WTC11 (cell line): ENCODE measurements around the gene HILPDA. TPM values are rescaled to one million over a fixed set of nuclear protein-coding genes. Genes with fewer than 3 reads are reported as not detected.

Source experiments
- ATAC-seq: fragments of 200-7000 bp; cut with Tn5 transposase; 2 replicates; pipeline ENCODE4 v1.10.0; 2021; ENCODE audit warnings: mild to moderate bottlenecking, moderate library complexity
- CTCF ChIA-PET: fragments of 300-600 bp; sonication (Branson Sonifier 250); formaldehyde crosslinking; loops from one replicate; lab custom pipeline; 2021; ENCODE audit warnings: antibody characterized with exemption; lab: Charles Lee
- POLR2A ChIA-PET: fragments of 350-600 bp; sonication (Branson Sonifier 250); formaldehyde crosslinking; loops from one replicate; lab custom pipeline; 2021; ENCODE audit warnings: antibody characterized with exemption; lab: Charles Lee
- DNase-seq: peaks from one replicate; pipeline ENCODE4 v3.0.0; 2021; ENCODE audit warnings: low spot score
- H3K27ac Mint-ChIP-seq: 2 replicates; pipeline ENCODE4 v1.8.0; 2021; ENCODE audit warnings: mixed read lengths
- H3K27me3 Mint-ChIP-seq: 2 replicates; pipeline ENCODE4 v1.8.0; 2021; ENCODE audit warnings: low read depth, mild to moderate bottlenecking, moderate library complexity, mixed read lengths
- H3K36me3 Mint-ChIP-seq: 2 replicates; pipeline ENCODE4 v1.8.0; 2021; ENCODE audit warnings: mixed read lengths
- H3K4me1 Mint-ChIP-seq: 2 replicates; pipeline ENCODE4 v1.8.0; 2022; ENCODE audit warnings: mixed read lengths
- H3K4me3 Mint-ChIP-seq: 2 replicates; pipeline ENCODE4 v1.8.0; 2021; ENCODE audit warnings: mild to moderate bottlenecking, moderate library complexity, mixed read lengths
- H3K9me3 Mint-ChIP-seq: 2 replicates; pipeline ENCODE4 v1.8.0; 2021; ENCODE audit warnings: mixed read lengths
- AFF4 ChIP-seq: sonication (generic); formaldehyde crosslinking; IDR thresholded peaks from 2 replicates; pipeline ENCODE4 v1.8.1; 2023; ENCODE audit warnings: mild to moderate bottlenecking, missing genetic modification reagents, borderline replicate concordance
- ARID4B ChIP-seq: sonication (generic); formaldehyde crosslinking; IDR thresholded peaks from 2 replicates; pipeline ENCODE4 v1.8.0; 2023; ENCODE audit warnings: missing genetic modification reagents, mild to moderate bottlenecking, borderline replicate concordance
- CREB1 ChIP-seq: sonication (generic); formaldehyde crosslinking; IDR thresholded peaks from 2 replicates; pipeline ENCODE4 v1.8.0; 2023; ENCODE audit warnings: mild to moderate bottlenecking, missing genetic modification reagents
- FOXJ3 ChIP-seq: sonication (generic); formaldehyde crosslinking; IDR thresholded peaks from 2 replicates; pipeline ENCODE4 v1.9.0; 2021; ENCODE audit warnings: missing genetic modification reagents, mild to moderate bottlenecking, borderline replicate concordance
- IRF2 ChIP-seq: sonication (generic); formaldehyde crosslinking; IDR thresholded peaks from 2 replicates; pipeline ENCODE4 v1.8.0; 2022; ENCODE audit warnings: low read depth, missing genetic modification reagents, borderline replicate concordance
- MXD4 ChIP-seq: fragments of 250-450 bp; sonication (Bioruptor Pico); IDR thresholded peaks from 2 replicates; pipeline ENCODE4 v1.8.0; 2021; ENCODE audit warnings: mild to moderate bottlenecking, moderate library complexity, borderline replicate concordance
- MYBL2 ChIP-seq: sonication (generic); formaldehyde crosslinking; IDR thresholded peaks from 2 replicates; pipeline ENCODE4 v1.8.1; 2023; ENCODE audit warnings: mild to moderate bottlenecking, moderate library complexity, missing genetic modification reagents
- NFYB ChIP-seq: sonication (generic); formaldehyde crosslinking; conservative IDR thresholded peaks from 2 replicates; pipeline ENCODE4 v1.8.0; 2022; ENCODE audit warnings: low read depth, missing genetic modification reagents
- RELA ChIP-seq: sonication (generic); formaldehyde crosslinking; IDR thresholded peaks from 2 replicates; pipeline ENCODE4 v1.8.1; 2022; ENCODE audit warnings: missing genetic modification reagents, mild to moderate bottlenecking, borderline replicate concordance
- RORB ChIP-seq: fragments of 250-450 bp; sonication (Bioruptor Pico); IDR thresholded peaks from 2 replicates; pipeline ENCODE4 v1.9.0; 2021; ENCODE audit warnings: mild to moderate bottlenecking
- SMAD4 ChIP-seq: sonication (generic); formaldehyde crosslinking; IDR thresholded peaks from 2 replicates; pipeline ENCODE4 v1.8.0; 2022; ENCODE audit warnings: mild to moderate bottlenecking, missing genetic modification reagents
- SOX15 ChIP-seq: fragments of 250-450 bp; sonication (Bioruptor Pico); IDR thresholded peaks from 2 replicates; pipeline ENCODE4 v1.9.0; 2021; ENCODE audit warnings: mild to moderate bottlenecking
- TEAD1 ChIP-seq: sonication (generic); formaldehyde crosslinking; IDR thresholded peaks from 2 replicates; pipeline ENCODE4 v1.8.0; 2022; ENCODE audit warnings: mild to moderate bottlenecking, missing genetic modification reagents
- USF2 ChIP-seq: sonication (generic); formaldehyde crosslinking; IDR thresholded peaks from 2 replicates; pipeline ENCODE4 v1.8.1; 2023; ENCODE audit warnings: mild to moderate bottlenecking, missing genetic modification reagents, moderate library complexity
- ZNF138 ChIP-seq: sonication (generic); formaldehyde crosslinking; conservative IDR thresholded peaks from 2 replicates; pipeline ENCODE4 v1.8.1; 2022; ENCODE audit warnings: mild to moderate bottlenecking, moderate library complexity, missing genetic modification reagents
- ZNF396 ChIP-seq: fragments of 250-450 bp; sonication (Bioruptor Pico); IDR thresholded peaks from 2 replicates; pipeline ENCODE4 v1.8.0; 2021; ENCODE audit warnings: mild to moderate bottlenecking, moderate library complexity, borderline replicate concordance
- ZNF512 ChIP-seq: sonication (generic); formaldehyde crosslinking; IDR thresholded peaks from 2 replicates; pipeline ENCODE4 v1.8.1; 2022; ENCODE audit warnings: missing genetic modification reagents, borderline replicate concordance
- ZNF671 ChIP-seq: fragments of 250-450 bp; sonication (Bioruptor Pico); IDR thresholded peaks from 2 replicates; pipeline ENCODE4 v1.8.0; 2021; ENCODE audit warnings: mild to moderate bottlenecking
- total RNA-seq: library from RNA; stranded (reverse); gene quantifications from 3 replicates; pipeline ENCODE4 v1.2.3, GENCODE V29; 2021
- TF ChIP-seq, protein P1 (sequence below): sonication (generic); formaldehyde crosslinking; conservative IDR thresholded peaks from 2 replicates; pipeline ENCODE4 v1.8.1; 2022; ENCODE audit warnings: mild to moderate bottlenecking, missing genetic modification reagents
- TF ChIP-seq, protein P2 (sequence below): fragments of 250-450 bp; sonication (Bioruptor Pico); IDR thresholded peaks from 2 replicates; pipeline ENCODE4 v1.9.0; 2021; ENCODE audit warnings: mild to moderate bottlenecking

HILPDA gene
- total RNA-seq, 1 experiment from 2014 or later: 28.7 TPM

- TF ChIP-seq SMAD4 (CRISPR knock-in tag) (no peak), RORB (CRISPR knock-in tag) (no peak), ZNF512 (no peak), NFYB (CRISPR knock-in tag) (no peak), FOXJ3 (CRISPR knock-in tag) (no peak), TEAD1 (CRISPR knock-in tag) (no peak)
- TF ChIP-seq, all 79 proteins: peak for 0
Measured at GRCh38 chr7:128450409-128450808, 5.3 kb upstream of the HILPDA start (continued).

DNA sequence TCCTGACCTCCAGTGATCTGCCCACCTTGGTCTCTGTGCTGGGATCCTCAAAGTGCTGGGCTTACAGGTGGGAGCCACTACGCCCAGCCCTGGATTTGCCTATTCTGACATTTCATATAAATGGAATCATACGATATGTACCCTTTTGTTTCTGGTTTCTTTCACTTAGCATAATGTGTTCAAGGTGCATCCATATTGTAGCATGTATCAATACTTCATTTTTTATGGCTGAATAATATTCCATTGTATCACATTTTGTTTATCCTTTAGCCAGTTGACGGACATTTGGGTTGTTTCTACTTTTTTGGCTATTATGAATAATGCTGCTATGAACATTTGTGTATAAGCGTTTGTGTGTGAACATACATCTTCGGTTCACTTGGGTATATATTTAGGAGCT is 4.8 kb upstream of the HILPDA start:
- POLR2A ChIA-PET: no interaction called here
- CTCF ChIA-PET: no interaction called here
- Mint-ChIP-seq H3K4me3 (no peak overlapping the region), H3K9me3 (no peaks in the 10 kb centered on the region), H3K27me3 (peaks cover 12% of the 10 kb centered on the region), H3K4me1 (peaks cover 34% of the 10 kb centered on the region), H3K27ac (no peak overlapping the region), H3K36me3 (no peaks in the 10 kb centered on the region)
- ATAC-seq (no peak), DNase-seq (no peak)
- no peak for TF ChIP-seq ARID4B (CRISPR knock-in tag)
- TF ChIP-seq ZNF138 (CRISPR knock-in tag): no peak
- no peak for TF ChIP-seq SOX15 (CRISPR knock-in tag)
- no peak for TF ChIP-seq ZNF396 (CRISPR knock-in tag)
- no peak for TF ChIP-seq ZNF512
- TF ChIP-seq, protein P1, sequence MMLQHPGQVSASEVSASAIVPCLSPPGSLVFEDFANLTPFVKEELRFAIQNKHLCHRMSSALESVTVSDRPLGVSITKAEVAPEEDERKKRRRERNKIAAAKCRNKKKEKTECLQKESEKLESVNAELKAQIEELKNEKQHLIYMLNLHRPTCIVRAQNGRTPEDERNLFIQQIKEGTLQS (CRISPR knock-in tag): no peak
- TF ChIP-seq MYBL2 (CRISPR knock-in tag): no peak
- no peak for TF ChIP-seq MXD4
- TF ChIP-seq RELA (CRISPR knock-in tag): no peak
- TF ChIP-seq AFF4 (CRISPR knock-in tag): no peak
- TF ChIP-seq, protein P2, sequence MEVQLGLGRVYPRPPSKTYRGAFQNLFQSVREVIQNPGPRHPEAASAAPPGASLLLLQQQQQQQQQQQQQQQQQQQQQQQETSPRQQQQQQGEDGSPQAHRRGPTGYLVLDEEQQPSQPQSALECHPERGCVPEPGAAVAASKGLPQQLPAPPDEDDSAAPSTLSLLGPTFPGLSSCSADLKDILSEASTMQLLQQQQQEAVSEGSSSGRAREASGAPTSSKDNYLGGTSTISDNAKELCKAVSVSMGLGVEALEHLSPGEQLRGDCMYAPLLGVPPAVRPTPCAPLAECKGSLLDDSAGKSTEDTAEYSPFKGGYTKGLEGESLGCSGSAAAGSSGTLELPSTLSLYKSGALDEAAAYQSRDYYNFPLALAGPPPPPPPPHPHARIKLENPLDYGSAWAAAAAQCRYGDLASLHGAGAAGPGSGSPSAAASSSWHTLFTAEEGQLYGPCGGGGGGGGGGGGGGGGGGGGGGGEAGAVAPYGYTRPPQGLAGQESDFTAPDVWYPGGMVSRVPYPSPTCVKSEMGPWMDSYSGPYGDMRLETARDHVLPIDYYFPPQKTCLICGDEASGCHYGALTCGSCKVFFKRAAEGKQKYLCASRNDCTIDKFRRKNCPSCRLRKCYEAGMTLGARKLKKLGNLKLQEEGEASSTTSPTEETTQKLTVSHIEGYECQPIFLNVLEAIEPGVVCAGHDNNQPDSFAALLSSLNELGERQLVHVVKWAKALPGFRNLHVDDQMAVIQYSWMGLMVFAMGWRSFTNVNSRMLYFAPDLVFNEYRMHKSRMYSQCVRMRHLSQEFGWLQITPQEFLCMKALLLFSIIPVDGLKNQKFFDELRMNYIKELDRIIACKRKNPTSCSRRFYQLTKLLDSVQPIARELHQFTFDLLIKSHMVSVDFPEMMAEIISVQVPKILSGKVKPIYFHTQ (CRISPR knock-in tag): no peak
- TF ChIP-seq CREB1 (CRISPR knock-in tag): no peak
- TF ChIP-seq ZNF671: no peak
- no peak for TF ChIP-seq IRF2 (CRISPR knock-in tag)
- no peak for TF ChIP-seq USF2 (CRISPR knock-in tag)
